ENCODE data around the gene ZFPM1. TPM values are rescaled to one million over a fixed set of nuclear protein-coding genes. Genes with fewer than 3 reads are reported as not detected.

ZFPM1 gene
- total RNA-seq, 1 donor from 2014 or later: 0.52 TPM

DNA sequence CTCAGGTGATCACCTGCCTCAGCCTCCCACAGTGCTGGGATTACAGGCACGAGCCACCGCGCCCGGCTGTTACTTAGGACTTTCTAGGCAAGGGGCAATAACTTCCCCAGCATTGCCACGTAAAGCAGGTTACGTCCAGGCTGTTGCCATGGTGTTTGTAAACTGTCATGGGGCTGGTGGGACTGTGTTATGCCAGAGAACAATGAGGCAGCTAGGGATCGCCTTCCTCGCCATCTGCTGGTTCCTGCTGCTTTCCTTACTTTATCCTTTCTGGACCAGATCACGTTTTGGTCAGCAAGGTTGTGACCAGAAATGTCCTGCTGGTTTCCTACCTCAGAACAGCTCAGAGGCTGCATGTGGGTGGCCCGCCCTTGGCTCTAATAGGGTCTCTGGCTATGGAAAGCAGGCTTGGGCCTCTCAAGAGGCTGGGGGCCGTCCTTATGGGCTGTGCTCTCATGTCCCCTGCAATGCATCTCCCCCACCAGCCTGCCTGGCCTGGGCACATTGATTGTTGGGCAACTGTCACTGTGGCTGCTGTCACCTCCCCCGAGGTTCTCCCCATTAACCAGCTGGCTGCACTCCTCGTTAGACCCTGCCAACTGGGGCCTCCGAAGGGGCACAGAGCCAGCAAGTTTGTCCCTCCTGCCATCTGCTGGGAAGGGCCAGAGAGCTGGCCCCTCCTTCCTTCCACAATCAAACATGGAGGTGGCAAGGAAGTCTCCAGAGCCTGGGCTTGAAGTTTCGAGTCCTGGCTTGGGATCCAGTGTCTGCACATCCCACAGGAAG, 88.9 kb downstream of the ZFPM1 start:
- Histone ChIP-seq H3K27me3 (ENCODE audit: control insufficient read depth in 3 of 3, insufficient read depth in 3 of 3, low read length in 3 of 3) (peaks cover 46 to 68% (median 57%) of the 10 kb centered on the region in 3 donors), H3K36me3 (ENCODE audit: control insufficient read depth in 3 of 3, insufficient read depth in 3 of 3, low read length in 3 of 3) (no peaks in the 10 kb centered on the region), H3K4me3 (ENCODE audit: low read length in 3 of 3) (no peak overlapping the region), H3K9ac (ENCODE audit: low read depth in 1 of 3, low read length in 3 of 3) (no peak overlapping the region), H3K4me1 (ENCODE audit: control insufficient read depth in 3 of 3, insufficient read depth in 3 of 3, low read length in 3 of 3) (no peaks in the 10 kb centered on the region), H3K27ac (ENCODE audit: low read depth, low read length) (no peak overlapping the region), H3K9me3 (ENCODE audit: control insufficient read depth in 3 of 3, low read length in 3 of 3) (peaks cover 4 to 9% (median 5%) of the 10 kb centered on the region in 3 donors)

DNA sequence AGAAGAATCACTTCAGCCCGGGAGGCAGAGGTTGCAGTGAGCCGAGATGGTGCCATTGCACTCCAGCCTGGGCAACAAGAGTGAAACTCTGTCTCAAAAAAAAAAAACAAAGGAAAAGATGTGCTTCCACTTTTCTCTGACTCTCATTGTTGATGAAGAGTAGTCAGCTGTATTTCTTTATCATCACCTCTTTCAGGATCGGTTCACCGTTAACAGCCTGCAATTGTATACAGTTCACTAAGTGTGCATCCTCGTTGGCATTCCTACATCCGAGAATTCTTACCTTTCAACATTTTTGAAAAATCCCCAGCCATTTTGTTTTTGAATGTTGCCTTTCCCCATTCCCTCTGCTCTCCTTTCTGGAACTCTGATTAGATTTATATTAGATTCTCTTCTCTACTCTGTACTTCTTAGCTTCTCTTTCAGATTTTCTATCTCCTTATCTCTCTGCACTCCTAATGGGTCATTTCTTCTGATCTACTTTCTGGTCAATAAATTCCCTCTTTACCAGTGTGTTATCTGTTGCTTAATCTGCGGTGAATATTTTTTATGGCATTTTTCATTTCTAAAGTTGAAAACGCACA, 90.2 kb downstream of the ZFPM1 start:
- Histone ChIP-seq H3K4me3 (ENCODE audit: low read length in 3 of 3) (no peak overlapping the region), H3K36me3 (ENCODE audit: control insufficient read depth in 3 of 3, insufficient read depth in 3 of 3, low read length in 3 of 3) (no peaks in the 10 kb centered on the region), H3K27ac (ENCODE audit: low read depth, low read length) (no peak overlapping the region), H3K4me1 (ENCODE audit: control insufficient read depth in 3 of 3, insufficient read depth in 3 of 3, low read length in 3 of 3) (no peaks in the 10 kb centered on the region), H3K9ac (ENCODE audit: low read depth in 1 of 3, low read length in 3 of 3) (no peak overlapping the region), H3K9me3 (ENCODE audit: control insufficient read depth in 3 of 3, low read length in 3 of 3) (peaks cover 4 to 9% (median 5%) of the 10 kb centered on the region in 3 donors), H3K27me3 (ENCODE audit: control insufficient read depth in 3 of 3, insufficient read depth in 3 of 3, low read length in 3 of 3) (peaks cover 41 to 65% (median 54%) of the 10 kb centered on the region in 3 donors)

DNA sequence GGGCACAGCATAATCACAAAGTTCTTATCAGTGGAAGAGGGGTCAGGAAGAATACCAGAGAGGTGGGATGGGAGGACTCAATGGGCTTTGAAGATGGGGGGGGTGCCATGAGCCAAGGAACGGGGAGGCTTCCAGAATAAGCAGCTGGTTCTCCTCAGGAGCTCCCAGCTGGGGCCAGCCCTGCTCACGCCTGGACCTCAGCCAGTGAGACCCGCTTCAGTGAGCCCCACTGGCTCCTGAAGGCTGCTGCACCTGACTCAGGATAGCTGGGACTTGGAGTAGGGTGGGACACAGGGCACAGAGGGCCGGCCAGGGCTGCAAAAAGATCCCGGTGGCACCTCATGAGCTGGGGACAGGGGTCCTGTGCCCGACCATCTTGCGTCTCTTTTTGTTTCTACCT, 92.7 kb downstream of the ZFPM1 start:
- H3K9me3 ChIP-seq (ENCODE audit: control insufficient read depth in 3 of 3, low read length in 3 of 3): peaks cover 4 to 9% (median 5%) of the 10 kb centered on the region in 3 donors
- no peaks in the 10 kb centered on the region for H3K36me3 ChIP-seq (ENCODE audit: control insufficient read depth in 3 of 3, insufficient read depth in 3 of 3, low read length in 3 of 3)
- no peak overlapping the region for H3K4me3 ChIP-seq (ENCODE audit: low read length in 3 of 3)
- peaks cover 2 to 7% (median 7%) of the 10 kb centered on the region in 3 donors for H3K4me1 ChIP-seq (ENCODE audit: control insufficient read depth in 3 of 3, insufficient read depth in 3 of 3, low read length in 3 of 3)
- H3K27ac ChIP-seq (ENCODE audit: low read depth, low read length): no peak overlapping the region
- H3K27me3 ChIP-seq (ENCODE audit: control insufficient read depth in 3 of 3, insufficient read depth in 3 of 3, low read length in 3 of 3): peaks cover 17 to 49% (median 38%) of the 10 kb centered on the region in 3 donors
- no peak overlapping the region for H3K9ac ChIP-seq (ENCODE audit: low read depth in 1 of 3, low read length in 3 of 3)

DNA sequence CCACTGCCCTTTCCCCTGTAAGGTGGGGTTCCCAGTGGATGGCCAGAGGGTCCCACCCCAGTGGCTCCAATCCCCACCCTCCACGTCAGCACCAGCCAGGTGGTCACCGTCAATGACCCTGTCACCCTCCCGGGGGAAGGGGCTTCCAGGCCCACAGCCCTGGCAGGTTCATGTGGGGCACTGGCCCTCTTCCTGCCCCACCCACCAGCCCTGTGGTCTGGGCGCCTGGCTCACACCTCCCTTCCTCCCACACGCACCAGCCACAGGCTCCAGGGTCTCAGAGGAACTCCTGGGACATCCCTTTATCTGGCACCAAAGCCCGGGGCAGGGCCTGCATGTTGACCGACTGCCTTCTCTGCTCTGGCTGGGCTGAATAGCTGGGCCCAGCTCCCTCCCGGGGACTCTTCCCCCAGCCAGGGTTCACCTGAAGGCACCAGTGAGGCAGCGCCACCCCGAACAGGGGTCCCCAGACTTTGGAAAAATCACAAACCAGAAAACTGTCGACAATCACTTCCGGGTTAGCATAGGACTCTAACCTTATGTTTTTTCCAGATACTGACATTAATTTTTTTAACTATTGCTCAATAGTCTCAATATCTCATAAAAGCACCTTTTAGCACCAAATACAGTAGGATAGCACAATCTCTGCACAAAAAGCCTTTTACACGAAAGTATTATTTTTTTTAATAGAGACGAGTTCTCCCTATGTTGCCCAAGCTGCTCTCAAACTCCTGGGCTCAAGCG, 95.2 kb downstream of the ZFPM1 start:
- Histone ChIP-seq H3K4me3 (ENCODE audit: low read length in 3 of 3) (no peak overlapping the region), H3K9me3 (ENCODE audit: control insufficient read depth in 3 of 3, low read length in 3 of 3) (peaks cover 2 to 4% (median 3%) of the 10 kb centered on the region in 3 donors), H3K36me3 (ENCODE audit: control insufficient read depth in 3 of 3, insufficient read depth in 3 of 3, low read length in 3 of 3) (no peaks in the 10 kb centered on the region), H3K27ac (ENCODE audit: low read depth, low read length) (no peak overlapping the region), H3K9ac (ENCODE audit: low read depth in 1 of 3, low read length in 3 of 3) (no peak overlapping the region), H3K4me1 (ENCODE audit: control insufficient read depth in 3 of 3, insufficient read depth in 3 of 3, low read length in 3 of 3) (peaks cover 2 to 7% (median 7%) of the 10 kb centered on the region in 3 donors), H3K27me3 (ENCODE audit: control insufficient read depth in 3 of 3, insufficient read depth in 3 of 3, low read length in 3 of 3) (peaks cover 21 to 40% (median 40%) of the 10 kb centered on the region in 3 donors)

- Histone ChIP-seq H3K9ac (ENCODE audit: low read depth in 1 of 3, low read length in 3 of 3) (no peak overlapping the region), H3K4me1 (ENCODE audit: control insufficient read depth in 3 of 3, insufficient read depth in 3 of 3, low read length in 3 of 3) (peaks cover 2 to 7% (median 7%) of the 10 kb centered on the region in 3 donors), H3K4me3 (ENCODE audit: low read length in 3 of 3) (no peak overlapping the region), H3K36me3 (ENCODE audit: control insufficient read depth in 3 of 3, insufficient read depth in 3 of 3, low read length in 3 of 3) (no peaks in the 10 kb centered on the region), H3K27ac (ENCODE audit: low read depth, low read length) (no peak overlapping the region), H3K9me3 (ENCODE audit: control insufficient read depth in 3 of 3, low read length in 3 of 3) (peaks cover 0 to 3% (median 0%) of the 10 kb centered on the region in 3 donors), H3K27me3 (ENCODE audit: control insufficient read depth in 3 of 3, insufficient read depth in 3 of 3, low read length in 3 of 3) (peaks cover 24 to 45% (median 40%) of the 10 kb centered on the region in 3 donors)
Measured at GRCh38 chr16:88548985-88549384, 95.9 kb downstream of the ZFPM1 start.

GRCh38 chr16:88549671-88550245, 96.7 kb downstream of the ZFPM1 start:
- Histone ChIP-seq H3K9me3 (ENCODE audit: control insufficient read depth in 3 of 3, low read length in 3 of 3) (no peaks in the 10 kb centered on the region), H3K27ac (ENCODE audit: low read depth, low read length) (no peak overlapping the region), H3K27me3 (ENCODE audit: control insufficient read depth in 3 of 3, insufficient read depth in 3 of 3, low read length in 3 of 3) (peaks cover 28 to 52% (median 46%) of the 10 kb centered on the region in 3 donors), H3K9ac (ENCODE audit: low read depth in 1 of 3, low read length in 3 of 3) (no peak overlapping the region), H3K4me3 (ENCODE audit: low read length in 3 of 3) (no peak overlapping the region), H3K36me3 (ENCODE audit: control insufficient read depth in 3 of 3, insufficient read depth in 3 of 3, low read length in 3 of 3) (no peaks in the 10 kb centered on the region), H3K4me1 (ENCODE audit: control insufficient read depth in 3 of 3, insufficient read depth in 3 of 3, low read length in 3 of 3) (peaks cover 2 to 7% (median 7%) of the 10 kb centered on the region in 3 donors)

DNA sequence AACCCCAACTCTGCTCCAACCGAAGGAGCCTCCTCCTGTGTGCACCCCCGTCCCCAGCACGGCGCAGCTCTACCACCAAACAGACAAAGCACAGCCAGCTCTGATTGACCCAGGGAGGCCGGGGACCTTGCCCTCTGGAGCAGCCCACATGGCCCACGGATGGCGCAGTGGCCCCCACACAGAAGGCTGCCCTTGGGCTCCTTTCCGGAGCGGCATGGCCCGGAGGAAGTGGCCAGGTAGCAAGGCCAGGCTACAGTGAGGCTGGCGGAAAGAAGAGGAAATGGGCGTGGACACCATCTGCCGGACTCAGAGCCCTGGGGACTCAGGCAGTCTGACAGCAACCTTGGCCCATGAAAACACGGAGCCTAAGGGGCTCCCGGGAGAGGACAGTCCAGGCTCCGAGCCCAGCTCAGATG, 97.2 kb downstream of the ZFPM1 start:
- Histone ChIP-seq H3K36me3 (ENCODE audit: control insufficient read depth in 3 of 3, insufficient read depth in 3 of 3, low read length in 3 of 3) (no peaks in the 10 kb centered on the region), H3K4me3 (ENCODE audit: low read length in 3 of 3) (no peak overlapping the region), H3K4me1 (ENCODE audit: control insufficient read depth in 3 of 3, insufficient read depth in 3 of 3, low read length in 3 of 3) (peaks cover 2 to 7% (median 7%) of the 10 kb centered on the region in 3 donors), H3K9ac (ENCODE audit: low read depth in 1 of 3, low read length in 3 of 3) (no peak overlapping the region), H3K9me3 (ENCODE audit: control insufficient read depth in 3 of 3, low read length in 3 of 3) (no peaks in the 10 kb centered on the region), H3K27me3 (ENCODE audit: control insufficient read depth in 3 of 3, insufficient read depth in 3 of 3, low read length in 3 of 3) (peaks cover 32 to 53% (median 46%) of the 10 kb centered on the region in 3 donors), H3K27ac (ENCODE audit: low read depth, low read length) (no peak overlapping the region)

DNA sequence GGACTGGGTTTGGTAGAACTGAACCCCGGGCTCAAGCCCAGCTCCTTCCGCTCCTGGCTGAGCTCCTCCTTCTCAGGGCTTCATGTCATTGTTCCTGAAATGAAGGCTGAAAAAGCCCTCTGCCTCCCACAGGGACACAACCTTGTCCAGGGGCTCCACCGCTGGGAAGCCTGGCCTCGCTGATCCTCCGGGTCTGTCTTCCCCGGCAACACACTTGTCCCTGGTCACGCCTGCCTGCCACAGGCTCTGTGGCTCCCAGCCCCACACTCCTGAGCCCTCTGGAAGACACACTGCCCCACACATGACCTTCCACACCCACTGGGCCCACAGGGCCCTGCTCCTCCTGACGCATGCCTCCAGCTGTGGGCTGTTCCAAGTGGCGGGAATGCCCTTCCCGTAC, 99.1 kb downstream of the ZFPM1 start:
- Histone ChIP-seq H3K36me3 (ENCODE audit: control insufficient read depth in 3 of 3, insufficient read depth in 3 of 3, low read length in 3 of 3) (no peaks in the 10 kb centered on the region), H3K4me1 (ENCODE audit: control insufficient read depth in 3 of 3, insufficient read depth in 3 of 3, low read length in 3 of 3) (peaks cover 2 to 7% (median 7%) of the 10 kb centered on the region in 3 donors), H3K27me3 (ENCODE audit: control insufficient read depth in 3 of 3, insufficient read depth in 3 of 3, low read length in 3 of 3) (peaks cover 25 to 49% (median 42%) of the 10 kb centered on the region in 3 donors)

DNA sequence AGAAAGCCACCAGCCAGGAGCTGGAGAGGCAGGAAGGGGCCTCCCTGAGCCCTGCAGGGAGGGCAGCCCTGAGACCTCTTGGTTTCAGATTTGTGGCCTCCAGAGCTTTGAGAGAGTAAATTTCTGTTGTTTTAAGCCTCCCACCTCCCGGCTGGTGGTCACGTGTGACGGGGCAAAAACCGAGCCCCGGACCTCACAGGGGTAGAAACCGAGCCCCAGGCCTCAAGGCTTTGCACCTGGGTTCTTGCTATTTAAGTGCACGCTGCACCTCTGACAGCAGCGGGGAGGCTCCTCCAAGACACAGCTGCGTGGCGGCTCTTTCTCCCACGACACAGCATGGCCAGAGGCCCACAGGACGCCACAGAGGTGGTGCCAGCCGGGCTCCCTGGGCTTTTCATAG, 99.7 kb downstream of the ZFPM1 start:
- no peak overlapping the region for H3K4me3 ChIP-seq (ENCODE audit: low read length in 3 of 3)
- H3K4me1 ChIP-seq (ENCODE audit: control insufficient read depth in 3 of 3, insufficient read depth in 3 of 3, low read length in 3 of 3): peaks cover 2 to 7% (median 7%) of the 10 kb centered on the region in 3 donors
- H3K9ac ChIP-seq (ENCODE audit: low read depth in 1 of 3, low read length in 3 of 3): no peak overlapping the region
- no peak overlapping the region for H3K27ac ChIP-seq (ENCODE audit: low read depth, low read length)
- no peaks in the 10 kb centered on the region for H3K36me3 ChIP-seq (ENCODE audit: control insufficient read depth in 3 of 3, insufficient read depth in 3 of 3, low read length in 3 of 3)
- peaks cover 32 to 54% (median 49%) of the 10 kb centered on the region in 3 donors for H3K27me3 ChIP-seq (ENCODE audit: control insufficient read depth in 3 of 3, insufficient read depth in 3 of 3, low read length in 3 of 3)
- H3K9me3 ChIP-seq (ENCODE audit: control insufficient read depth in 3 of 3, low read length in 3 of 3): no peaks in the 10 kb centered on the region

More for the DNA sequence above, 99.1 kb downstream of the ZFPM1 start:
- no peak overlapping the region for H3K27ac ChIP-seq (ENCODE audit: low read depth, low read length)
- no peaks in the 10 kb centered on the region for H3K9me3 ChIP-seq (ENCODE audit: control insufficient read depth in 3 of 3, low read length in 3 of 3)
- no peak overlapping the region for H3K9ac ChIP-seq (ENCODE audit: low read depth in 1 of 3, low read length in 3 of 3)
- no peak overlapping the region for H3K4me3 ChIP-seq (ENCODE audit: low read length in 3 of 3)
